ENCODE data around the gene SART3.

The SART3 gene

GRCh38 chr12:108560752-108561719 lies at the start of gene SART3:
TSS of gene SART3 (minus strand) at chr12:108561173. CDS start at chr12:108561154, 19 bp downstream.
- DNase-seq, result peak; percentile 92

GRCh38 chr12:108610336-108610815 lies 49.4 kb upstream of the SART3 start:
- no peak for DNase-seq

GRCh38 chr12:108609537-108610335 lies 48.8 kb upstream of the SART3 start:
- DNase-seq, result no peak

GRCh38 chr12:108608616-108609015 lies 47.6 kb upstream of the SART3 start:
- no peak for DNase-seq

- no peak for DNase-seq
Observed at GRCh38 chr12:108607981-108608600, 47.1 kb upstream of the SART3 start.

GRCh38 chr12:108606492-108606891 lies 45.5 kb upstream of the SART3 start:
- DNase-seq, result no peak

- no peak for DNase-seq
Observed at GRCh38 chr12:108605690-108606406, 44.9 kb upstream of the SART3 start.

GRCh38 chr12:108605000-108605689 lies 44.2 kb upstream of the SART3 start:
- no peak for DNase-seq

GRCh38 chr12:108604208-108604941 lies 43.4 kb upstream of the SART3 start:
- no peak for DNase-seq

GRCh38 chr12:108603743-108604142 lies 42.8 kb upstream of the SART3 start:
- DNase-seq, result no peak

GRCh38 chr12:108602976-108603704 lies 42.2 kb upstream of the SART3 start:
- no peak for DNase-seq

GRCh38 chr12:108602209-108602705 lies 41.3 kb upstream of the SART3 start:
- DNase-seq, result no peak

- DNase-seq, result no peak
Observed at GRCh38 chr12:108600702-108601007, 39.7 kb upstream of the SART3 start.

GRCh38 chr12:108599948-108600701 lies 39.2 kb upstream of the SART3 start:
- DNase-seq, result no peak

GRCh38 chr12:108599541-108599940 lies 38.6 kb upstream of the SART3 start:
- no peak for DNase-seq

- no peak for DNase-seq
Observed at GRCh38 chr12:108598553-108599250, 37.7 kb upstream of the SART3 start.

- no peak for DNase-seq
Observed at GRCh38 chr12:108597559-108598471, 36.8 kb upstream of the SART3 start, which contains the start of gene TMEM119. TSS of gene TMEM119 (minus strand) at chr12:108598084. CDS start at chr12:108592383, 5,701 bp downstream.

Data from CD4-positive, alpha-beta T cell treated with Interleukin-17A for 1 hour (primary cell).